Femur (tissue), 1 donor: ENCODE results near the gene PLVAP.

Experiments used
- DNase-seq: peaks from one replicate; pipeline ENCODE4 v3.0.0-alpha.2; 2017

PLVAP gene

GRCh38 chr19:17320435-17320834 lies 56.7 kb downstream of the PLVAP start:
- DNase-seq: no peak

DNA sequence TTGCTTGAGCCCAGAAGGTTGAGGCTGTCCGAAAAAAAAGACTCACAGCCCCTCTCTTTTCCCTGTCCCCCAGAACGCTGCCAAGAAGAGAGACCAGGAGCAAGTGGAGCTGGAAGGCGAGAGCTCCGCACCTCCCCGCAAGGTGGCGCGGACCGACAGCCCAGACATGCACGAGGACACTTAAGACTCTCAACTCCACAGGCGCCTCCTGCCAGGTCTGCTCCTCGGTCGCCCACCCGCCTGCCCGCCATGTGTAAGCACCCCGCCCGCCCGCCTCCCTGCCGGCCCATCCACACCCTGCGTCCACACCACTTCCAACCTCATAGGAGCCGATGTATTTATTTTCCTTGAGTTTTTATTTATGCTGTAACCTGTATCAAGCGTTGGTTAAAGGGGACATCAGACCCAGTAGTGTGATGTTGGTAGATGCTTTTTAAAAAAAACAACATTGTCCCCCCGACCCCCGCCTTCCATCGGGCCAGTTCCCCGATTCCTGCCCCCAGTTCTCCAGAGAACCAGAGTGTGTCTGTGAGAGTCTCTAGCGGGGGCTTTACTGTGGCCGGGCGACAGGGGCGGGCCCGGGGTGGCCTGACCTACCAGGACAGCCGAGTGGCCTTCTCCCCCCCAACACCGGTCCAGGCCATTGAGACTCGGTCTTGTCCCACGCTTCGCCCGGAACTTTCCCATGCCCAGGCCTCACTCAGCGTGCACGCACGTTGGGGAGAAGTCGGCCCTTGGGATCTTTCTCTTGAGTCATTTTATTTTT lies 57.5 kb downstream of the PLVAP start:
- DNase-seq: no peak

- no peak for DNase-seq
Observed at GRCh38 chr19:17318966-17319365, 58.2 kb downstream of the PLVAP start.

DNA sequence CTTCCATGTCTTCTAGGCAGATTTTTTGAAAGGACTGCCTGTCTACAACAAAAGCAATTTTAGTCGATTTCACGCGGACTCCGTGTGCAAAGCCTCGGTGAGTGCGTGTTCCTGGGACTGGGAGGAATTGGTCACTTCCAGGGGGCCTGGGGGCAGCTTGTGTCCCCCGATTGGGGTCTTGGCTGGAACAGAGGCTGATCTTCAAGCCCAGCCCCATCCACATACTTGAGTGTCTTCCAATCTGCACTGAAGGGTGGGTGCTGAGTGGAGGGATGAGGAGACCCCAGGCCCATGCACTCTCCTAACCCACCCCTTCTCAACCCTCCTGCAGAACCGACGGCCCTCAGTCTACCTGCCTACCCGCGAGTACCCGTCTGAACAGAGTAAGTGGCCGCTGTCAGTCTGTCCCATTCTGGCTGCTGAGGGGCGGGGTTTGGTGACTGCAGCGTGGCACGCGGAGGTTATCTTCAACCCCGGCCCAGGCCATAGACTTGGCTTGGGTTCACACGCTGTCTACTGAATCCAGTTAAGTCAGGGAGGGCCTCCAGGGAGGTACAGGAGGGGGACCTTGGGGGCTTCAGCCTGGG lies 63.0 kb downstream of the PLVAP start:
- peak; percentile 20 for DNase-seq

- DNase-seq: no peak
Observed at GRCh38 chr19:17312189-17313113, 64.7 kb downstream of the PLVAP start.

- no peak for DNase-seq
Observed at GRCh38 chr19:17311455-17312188, 65.5 kb downstream of the PLVAP start.

- DNase-seq: no peak
Observed at GRCh38 chr19:17309965-17310461, 67.1 kb downstream of the PLVAP start.

DNA sequence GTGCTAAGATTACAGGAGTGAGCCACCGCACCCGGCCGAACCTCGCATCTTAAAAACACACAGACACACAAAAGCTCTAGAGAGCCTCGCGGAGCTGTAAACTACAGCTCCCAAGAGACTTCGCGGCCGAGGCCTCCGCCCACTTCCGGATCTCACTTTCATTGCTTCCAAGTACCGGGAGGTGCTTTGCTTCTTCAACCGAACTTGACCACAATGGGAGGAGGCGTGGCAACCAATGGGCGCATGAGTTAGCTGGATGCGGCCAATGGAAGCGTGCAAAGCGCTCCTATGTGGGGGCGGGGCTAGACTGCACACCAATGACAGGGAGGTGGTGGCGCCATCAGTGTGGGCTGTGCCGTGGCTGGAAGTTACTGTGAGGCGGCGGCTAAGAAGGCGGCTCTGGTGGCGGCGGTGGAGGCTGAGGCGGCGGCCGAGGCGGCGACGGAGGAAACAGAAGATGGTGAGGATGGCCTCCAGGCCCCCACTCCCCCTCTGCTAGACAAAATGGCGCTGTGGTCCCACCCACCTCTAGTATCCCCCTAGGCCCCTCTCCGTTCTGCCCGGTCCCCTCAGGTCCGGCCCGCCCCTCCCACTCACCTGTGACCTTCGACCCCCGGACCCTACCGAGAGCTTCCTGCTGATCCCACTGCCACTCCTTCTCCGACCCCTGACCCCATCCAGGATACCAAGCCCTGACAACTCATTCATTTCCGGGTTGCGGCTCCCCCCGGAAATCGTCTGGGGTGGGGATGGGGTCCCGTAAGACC lies 67.8 kb downstream of the PLVAP start, which contains the start of gene DDA1:
Gene DDA1, plus strand, starts transcription at position 366 of the 767 bp plus-strand sequence. Its CDS starts 92 bp downstream, at position 458.
- peak; percentile 100 for DNase-seq

DNA sequence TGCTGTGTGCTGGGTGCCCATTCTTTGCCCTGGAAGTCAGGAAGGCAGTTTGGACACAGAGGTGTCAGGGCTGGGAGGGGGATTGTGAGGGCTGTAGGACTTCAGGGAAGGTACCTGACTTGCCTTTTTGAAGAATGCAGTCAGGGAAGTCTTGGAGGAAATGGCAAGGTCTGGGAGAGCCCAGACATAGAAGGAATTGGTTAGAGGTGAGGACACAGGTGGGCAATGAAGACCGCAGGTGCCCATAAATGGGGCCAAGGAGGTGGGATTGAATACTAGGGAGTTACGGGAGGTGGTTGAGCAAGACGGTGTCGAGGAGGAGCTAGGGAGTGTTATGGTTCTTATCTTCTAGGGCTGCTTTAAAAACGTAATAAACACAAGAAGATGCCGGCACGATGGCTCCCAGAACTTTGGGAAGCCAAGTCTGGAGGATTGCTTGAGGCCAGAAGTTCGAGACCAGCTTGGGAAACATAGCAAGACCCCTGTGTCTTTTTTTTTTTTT lies 69.2 kb downstream of the PLVAP start:
- no peak for DNase-seq

- no peak for DNase-seq
Observed at GRCh38 chr19:17306285-17306714, 70.8 kb downstream of the PLVAP start.

- DNase-seq: peak; percentile 97
Observed at GRCh38 chr19:17305517-17306284, 71.4 kb downstream of the PLVAP start, which contains the start of gene MRPL34. Gene MRPL34 (plus strand): TSS chr19:17305872. CDS start chr19:17305893, 21 bp downstream.

DNA sequence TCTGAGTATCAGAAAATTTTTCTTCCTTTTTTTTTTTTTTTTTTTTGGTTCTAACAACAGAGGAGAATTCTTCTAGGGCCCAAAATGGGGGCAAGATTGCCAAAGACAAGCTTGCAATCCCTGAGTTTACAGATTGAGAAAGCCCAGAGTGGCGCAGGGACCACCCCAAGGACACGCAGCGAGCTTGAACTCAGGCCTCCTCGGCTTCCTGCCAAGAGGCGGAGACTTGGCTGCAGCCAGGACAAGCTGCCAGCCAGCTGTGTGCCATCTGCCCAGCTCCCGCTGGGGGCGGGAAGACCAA lies 72.0 kb downstream of the PLVAP start:
- DNase-seq: no peak

DNA sequence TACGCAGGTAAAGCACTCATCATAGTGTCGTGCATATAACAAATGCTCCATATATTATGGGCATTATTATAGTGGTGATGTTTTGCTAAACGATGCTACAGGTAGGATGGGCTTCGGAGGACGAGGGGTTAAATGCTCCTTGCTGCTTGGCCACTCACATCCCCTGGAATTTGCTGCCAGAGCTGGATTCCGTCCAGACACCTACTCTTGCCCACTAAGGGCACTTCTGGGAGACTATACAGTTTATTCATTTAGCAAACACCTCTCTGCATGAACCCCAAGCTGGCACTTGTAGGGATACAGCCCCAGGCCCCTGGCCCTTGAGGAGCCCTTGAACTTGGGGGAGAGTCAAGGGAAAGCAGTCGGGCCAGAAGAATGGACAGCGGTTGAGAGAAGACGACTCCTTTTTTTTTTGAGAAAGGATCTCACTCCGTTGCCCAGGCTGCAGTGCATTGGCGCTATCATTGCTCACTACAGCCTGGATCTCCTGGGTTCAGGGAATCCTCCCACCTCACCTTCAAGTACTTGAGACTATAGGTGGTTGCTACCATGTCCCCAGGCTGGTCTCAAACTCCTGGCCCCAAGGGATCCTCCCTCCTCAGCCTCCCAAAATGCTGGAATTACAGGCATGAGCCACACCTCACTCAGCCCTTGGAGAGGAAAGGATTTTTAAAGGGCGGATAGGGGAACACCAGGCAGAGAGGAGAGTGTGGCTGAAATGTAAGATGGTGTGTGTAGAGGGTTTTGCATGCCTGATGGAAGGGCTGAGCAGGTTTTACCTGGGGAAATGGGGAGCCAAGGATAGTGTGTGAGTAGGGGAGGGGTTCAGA lies 72.5 kb downstream of the PLVAP start:
- DNase-seq: no peak

DNA sequence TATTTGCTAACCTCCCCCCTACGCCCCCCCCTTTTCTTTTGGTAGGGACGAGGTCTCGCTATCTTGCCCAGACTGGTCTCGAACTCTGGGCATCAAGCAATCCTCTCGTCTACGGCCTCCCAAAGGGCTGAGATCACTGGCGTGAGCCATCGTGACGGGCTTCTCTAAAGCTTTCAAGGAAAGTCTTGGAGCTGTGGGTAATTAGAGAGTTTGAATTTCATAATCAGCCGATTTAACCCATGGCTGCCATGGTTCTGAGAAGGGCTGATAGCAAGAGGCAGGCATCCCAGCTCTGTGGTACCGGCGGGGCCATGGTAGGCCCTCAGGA lies 73.2 kb downstream of the PLVAP start:
- no peak for DNase-seq

- DNase-seq: peak; percentile 98
Observed at GRCh38 chr19:17303167-17303939, 73.8 kb downstream of the PLVAP start, which contains the start of gene ABHD8. Gene ABHD8 (minus strand): TSS chr19:17303425. CDS start chr19:17301616, 1,809 bp downstream.

GRCh38 chr19:17302391-17303166 lies 74.6 kb downstream of the PLVAP start:
- no peak for DNase-seq
